Fibroblast of mammary gland (primary cell): ENCODE results near the gene ZFYVE9.
"Not testable (repeated sequence)": the region's sequence is repeated elsewhere in the genome, so short reads cannot be mapped to it uniquely, and the experiment has no call there.

Experiments used
- DNase-seq: peaks from one replicate; pipeline ENCODE4 v3.0.0-alpha.2; 2010; ENCODE audit warnings: low read depth
- H3K4me3 ChIP-seq: 2 replicates; pipeline ENCODE4 v1.5.1; 2011; ENCODE audit warnings: low read depth, mild to moderate bottlenecking, low read length, moderate library complexity; ENCODE audit not compliant: control insufficient read depth
- TF ChIP-seq, protein P1 (sequence below): conservative IDR thresholded peaks from 2 replicates; pipeline ENCODE4 v1.5.1; 2011; ENCODE audit warnings: low read depth, low read length, inconsistent platforms; ENCODE audit not compliant: control insufficient read depth, insufficient read depth

ZFYVE9 gene

GRCh38 chr1:52159033-52159789 lies 17.3 kb downstream of the ZFYVE9 start:
- TF ChIP-seq, protein P1, sequence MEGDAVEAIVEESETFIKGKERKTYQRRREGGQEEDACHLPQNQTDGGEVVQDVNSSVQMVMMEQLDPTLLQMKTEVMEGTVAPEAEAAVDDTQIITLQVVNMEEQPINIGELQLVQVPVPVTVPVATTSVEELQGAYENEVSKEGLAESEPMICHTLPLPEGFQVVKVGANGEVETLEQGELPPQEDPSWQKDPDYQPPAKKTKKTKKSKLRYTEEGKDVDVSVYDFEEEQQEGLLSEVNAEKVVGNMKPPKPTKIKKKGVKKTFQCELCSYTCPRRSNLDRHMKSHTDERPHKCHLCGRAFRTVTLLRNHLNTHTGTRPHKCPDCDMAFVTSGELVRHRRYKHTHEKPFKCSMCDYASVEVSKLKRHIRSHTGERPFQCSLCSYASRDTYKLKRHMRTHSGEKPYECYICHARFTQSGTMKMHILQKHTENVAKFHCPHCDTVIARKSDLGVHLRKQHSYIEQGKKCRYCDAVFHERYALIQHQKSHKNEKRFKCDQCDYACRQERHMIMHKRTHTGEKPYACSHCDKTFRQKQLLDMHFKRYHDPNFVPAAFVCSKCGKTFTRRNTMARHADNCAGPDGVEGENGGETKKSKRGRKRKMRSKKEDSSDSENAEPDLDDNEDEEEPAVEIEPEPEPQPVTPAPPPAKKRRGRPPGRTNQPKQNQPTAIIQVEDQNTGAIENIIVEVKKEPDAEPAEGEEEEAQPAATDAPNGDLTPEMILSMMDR, result no peak
- peak; percentile 50 for DNase-seq
- H3K4me3 ChIP-seq, result no peak overlapping the region

DNA sequence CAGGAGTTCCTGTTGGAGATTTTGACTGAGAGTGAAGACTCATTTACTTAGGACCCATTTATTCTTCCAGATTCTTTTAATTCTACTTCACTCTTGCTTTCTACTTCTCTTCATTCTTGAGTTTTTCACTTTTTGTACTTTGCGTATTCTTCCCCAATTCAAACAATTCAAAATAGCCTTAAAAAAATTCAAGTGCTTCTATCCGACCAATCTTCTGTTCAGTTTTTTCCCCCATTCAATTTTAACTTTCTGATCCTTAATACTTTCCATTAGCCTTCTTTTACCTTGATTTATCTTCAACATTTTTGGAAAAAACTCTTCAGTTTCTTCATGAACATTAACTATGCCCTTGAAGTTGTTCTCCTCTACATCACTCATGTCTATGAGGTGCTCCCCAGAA lies 21.1 kb downstream of the ZFYVE9 start:
- no peak overlapping the region for H3K4me3 ChIP-seq
- TF ChIP-seq, protein P1, result no peak
- no peak for DNase-seq

DNA sequence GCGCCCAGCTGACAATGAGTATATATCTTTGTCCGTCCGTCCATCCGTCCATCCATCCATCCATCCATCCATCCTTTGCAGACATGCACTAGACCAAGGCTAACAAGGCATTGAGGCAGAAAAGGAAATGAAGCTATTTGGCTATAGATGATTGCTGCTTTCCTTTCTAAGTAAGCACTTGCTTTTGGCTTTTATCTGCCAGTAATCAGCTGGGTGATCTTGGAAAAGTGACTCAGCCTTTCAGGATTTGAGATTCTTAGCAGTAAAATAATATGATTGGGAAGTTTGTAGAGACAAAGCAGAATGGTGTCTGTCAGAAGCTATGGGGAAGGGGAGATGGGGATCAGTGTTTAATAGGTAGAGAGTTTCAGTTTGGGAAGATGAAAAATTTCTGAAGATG lies 22.7 kb downstream of the ZFYVE9 start:
- H3K4me3 ChIP-seq, result no peak overlapping the region
- TF ChIP-seq, protein P1, result no peak
- DNase-seq, result no peak

- TF ChIP-seq, protein P1, result no peak
- no peak overlapping the region for H3K4me3 ChIP-seq
- no peak for DNase-seq
Observed at GRCh38 chr1:52166996-52167753, 25.3 kb downstream of the ZFYVE9 start.

DNA sequence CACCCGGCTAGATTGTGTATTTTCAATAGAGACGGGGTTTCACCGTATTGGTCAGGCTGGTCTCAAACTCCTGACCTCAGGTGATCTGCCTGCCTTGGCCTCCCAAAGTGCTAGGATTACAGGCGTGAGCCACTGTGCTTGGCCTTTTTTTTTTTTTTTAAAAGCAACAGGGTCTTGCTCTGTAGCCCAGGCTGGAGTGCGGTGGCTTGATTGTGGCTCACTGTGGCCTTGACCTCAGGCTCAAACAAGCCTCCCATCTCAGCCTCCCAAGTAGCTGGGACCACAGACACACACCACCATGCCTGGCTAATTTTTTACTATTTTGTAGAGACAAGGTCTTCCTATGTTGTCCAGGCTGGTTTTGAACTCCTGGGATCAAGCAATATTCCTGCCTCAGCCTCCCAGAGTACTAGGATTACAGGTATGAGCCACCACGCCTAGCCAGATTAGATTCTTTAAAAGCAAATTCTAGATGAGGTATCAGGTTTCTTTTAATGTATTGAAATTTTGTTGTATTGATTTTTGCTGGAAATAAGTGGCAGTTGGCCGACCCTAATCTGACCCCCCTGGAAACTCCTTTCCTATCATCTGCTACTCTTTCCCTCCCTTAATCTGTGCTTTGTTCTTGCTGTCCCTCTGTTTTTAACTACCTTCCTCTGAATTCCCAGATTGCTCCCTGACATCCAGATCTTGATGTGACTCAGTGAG lies 26.6 kb downstream of the ZFYVE9 start:
- no peak for DNase-seq
- no peak overlapping the region for H3K4me3 ChIP-seq
- TF ChIP-seq, protein P1, result no peak

DNA sequence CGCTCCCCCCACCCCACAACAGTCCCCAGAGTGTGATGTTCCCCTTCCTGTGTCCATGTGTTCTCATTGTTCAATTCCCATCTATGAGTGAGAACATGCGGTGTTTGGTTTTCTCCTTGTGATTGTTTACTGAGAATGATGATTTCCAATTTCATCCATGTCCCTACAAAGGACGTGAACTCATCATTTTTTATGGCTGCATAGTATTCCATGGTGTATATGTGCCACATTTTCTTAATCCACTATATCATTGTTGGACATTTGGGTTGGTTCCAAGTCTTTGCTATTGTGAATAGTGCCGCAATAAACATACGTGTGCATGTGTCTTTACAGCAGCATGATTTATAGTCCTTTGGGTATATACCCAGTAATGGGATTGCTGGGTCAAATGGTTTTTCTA lies 29.3 kb downstream of the ZFYVE9 start:
- H3K4me3 ChIP-seq, DNase-seq: not testable (repeated sequence)

GRCh38 chr1:52179073-52179472 lies 37.2 kb downstream of the ZFYVE9 start:
- H3K4me3 ChIP-seq, result no peak overlapping the region
- TF ChIP-seq, protein P1, result no peak
- peak; percentile 26 for DNase-seq
